Vagina (tissue), 2 donors: ENCODE data around the gene CEMIP2. TPM values are rescaled to one million over a fixed set of nuclear protein-coding genes. Genes with fewer than 3 reads are reported as not detected.

ENCODE experiments used
- DNase-seq, 2 donors: peaks; one replicate each; pipeline ENCODE4 v3.0.0-alpha.2; 2017; ENCODE audit errors: extremely low spot score in 2 of 2
- H3K27ac ChIP-seq: fragments of 200-600 bp; sonication (generic); one replicate; pipeline ENCODE4 v1.5.1; 2019
- H3K27me3 ChIP-seq: fragments of 200-600 bp; sonication (generic); one replicate; pipeline ENCODE4 v1.5.1; 2019
- H3K36me3 ChIP-seq, 2 donors: fragments of 200-600 bp; sonication (generic); one replicate each; pipeline ENCODE4 v1.5.1; 2017 to 2019
- H3K4me1 ChIP-seq: fragments of 200-600 bp; sonication (generic); one replicate; pipeline ENCODE4 v1.5.1; 2019
- H3K4me3 ChIP-seq, 2 donors: fragments of 200-600 bp; sonication (generic); 1 replicate in 1 of 2; 2 replicates in 1 of 2; pipeline ENCODE4 v1.5.1; 2016 to 2019
- H3K9me3 ChIP-seq: fragments of 200-600 bp; sonication (generic); one replicate; pipeline ENCODE4 v1.5.1; 2019
- POLR2A ChIP-seq, 2 donors: fragments of 450-650 bp; IDR thresholded peaks; one replicate each; pipeline ENCODE4 v1.6.1; 2017; ENCODE audit warnings: antibody characterized with exemption in 2 of 2, mild to moderate bottlenecking in 2 of 2, moderate library complexity in 2 of 2
- POLR2AphosphoS5 ChIP-seq, 2 donors: sonication (generic); formaldehyde crosslinking; IDR thresholded peaks; one replicate each; pipeline ENCODE4 v1.9.0; 2017; ENCODE audit warnings: antibody characterized with exemption in 2 of 2, mild to moderate bottlenecking in 2 of 2, low read depth in 1 of 2; ENCODE audit not compliant: insufficient read depth in 1 of 2
- intact Hi-C: fragments of 100-400 bp; cut with DNase I; formaldehyde crosslinking; loops from one replicate; pipeline ENCODE4 v1.15.1; 2023
- total RNA-seq: library from RNA; depleted of rRNA; stranded (reverse); fragments of >200 nt; gene quantifications from one replicate; pipeline ENCODE4 v1.2.3, GENCODE V29; 2016
- TF ChIP-seq, protein P1 (sequence below), 3 experiments: fragments of 450-650 bp in 2 of 3; fragments of 200-600 bp in 1 of 3; sonication (generic) in 1 of 3; IDR thresholded peaks; one replicate each; pipeline ENCODE4 v1.5.1; 2017 to 2019; ENCODE audit warnings: antibody characterized with exemption in 3 of 3, mild to moderate bottlenecking in 2 of 3, moderate library complexity in 2 of 3

Gene CEMIP2
- total RNA-seq, 1 donor from 2014 or later: 46.7 TPM

DNA sequence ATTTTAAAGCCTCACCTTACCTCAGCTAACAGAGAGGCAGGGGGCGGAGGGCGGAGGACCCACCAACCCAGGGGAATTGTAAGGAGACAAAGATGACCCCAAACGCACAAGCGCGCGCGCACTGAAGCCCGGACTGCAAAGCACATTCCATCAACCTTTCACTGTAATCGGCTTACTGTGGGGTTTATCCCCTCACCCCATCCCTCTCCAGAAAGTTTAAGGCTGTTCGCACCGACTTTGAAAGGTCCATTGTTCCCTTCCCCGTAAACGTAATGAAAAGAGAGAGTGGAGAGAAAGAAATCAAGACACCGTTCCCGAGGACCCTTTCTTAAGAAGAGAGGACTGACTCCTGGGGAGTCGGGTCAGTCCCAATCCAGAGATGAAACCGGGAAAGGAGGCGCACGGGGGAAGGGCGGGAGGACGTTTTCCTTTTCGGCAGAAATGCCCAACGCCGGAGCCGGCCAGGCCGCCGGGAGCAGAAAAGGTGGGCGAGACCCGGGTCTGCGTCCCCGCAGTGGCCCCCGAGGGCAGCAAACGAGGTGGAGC is 464 bp downstream of the CEMIP2 start:
- DNase-seq: no peak
- Histone ChIP-seq H3K36me3 (no peaks in the 10 kb centered on the region), H3K4me3 (peak overlapping the region; percentile 72 to 91), H3K9me3 (no peaks in the 10 kb centered on the region), H3K27me3 (no peaks in the 10 kb centered on the region), H3K4me1 (peaks cover 54% of the 10 kb centered on the region), H3K27ac (peak overlapping the region; percentile 97)
- TF ChIP-seq, protein P1, sequence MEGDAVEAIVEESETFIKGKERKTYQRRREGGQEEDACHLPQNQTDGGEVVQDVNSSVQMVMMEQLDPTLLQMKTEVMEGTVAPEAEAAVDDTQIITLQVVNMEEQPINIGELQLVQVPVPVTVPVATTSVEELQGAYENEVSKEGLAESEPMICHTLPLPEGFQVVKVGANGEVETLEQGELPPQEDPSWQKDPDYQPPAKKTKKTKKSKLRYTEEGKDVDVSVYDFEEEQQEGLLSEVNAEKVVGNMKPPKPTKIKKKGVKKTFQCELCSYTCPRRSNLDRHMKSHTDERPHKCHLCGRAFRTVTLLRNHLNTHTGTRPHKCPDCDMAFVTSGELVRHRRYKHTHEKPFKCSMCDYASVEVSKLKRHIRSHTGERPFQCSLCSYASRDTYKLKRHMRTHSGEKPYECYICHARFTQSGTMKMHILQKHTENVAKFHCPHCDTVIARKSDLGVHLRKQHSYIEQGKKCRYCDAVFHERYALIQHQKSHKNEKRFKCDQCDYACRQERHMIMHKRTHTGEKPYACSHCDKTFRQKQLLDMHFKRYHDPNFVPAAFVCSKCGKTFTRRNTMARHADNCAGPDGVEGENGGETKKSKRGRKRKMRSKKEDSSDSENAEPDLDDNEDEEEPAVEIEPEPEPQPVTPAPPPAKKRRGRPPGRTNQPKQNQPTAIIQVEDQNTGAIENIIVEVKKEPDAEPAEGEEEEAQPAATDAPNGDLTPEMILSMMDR (IDR thresholded peaks at IDR 0.05): no peak
- TF ChIP-seq POLR2AphosphoS5 (IDR thresholded peaks at IDR 0.05; ENCODE audit: insufficient read depth in 1 of 2, low read depth in 1 of 2): no peak
- no peak for TF ChIP-seq POLR2A (IDR thresholded peaks at IDR 0.05)
- intact Hi-C loops: loop anchor here (10.0 kb wide), 1 partner anchor 597 kb away; the partner anchor contains the start of gene ZFAND5

DNA sequence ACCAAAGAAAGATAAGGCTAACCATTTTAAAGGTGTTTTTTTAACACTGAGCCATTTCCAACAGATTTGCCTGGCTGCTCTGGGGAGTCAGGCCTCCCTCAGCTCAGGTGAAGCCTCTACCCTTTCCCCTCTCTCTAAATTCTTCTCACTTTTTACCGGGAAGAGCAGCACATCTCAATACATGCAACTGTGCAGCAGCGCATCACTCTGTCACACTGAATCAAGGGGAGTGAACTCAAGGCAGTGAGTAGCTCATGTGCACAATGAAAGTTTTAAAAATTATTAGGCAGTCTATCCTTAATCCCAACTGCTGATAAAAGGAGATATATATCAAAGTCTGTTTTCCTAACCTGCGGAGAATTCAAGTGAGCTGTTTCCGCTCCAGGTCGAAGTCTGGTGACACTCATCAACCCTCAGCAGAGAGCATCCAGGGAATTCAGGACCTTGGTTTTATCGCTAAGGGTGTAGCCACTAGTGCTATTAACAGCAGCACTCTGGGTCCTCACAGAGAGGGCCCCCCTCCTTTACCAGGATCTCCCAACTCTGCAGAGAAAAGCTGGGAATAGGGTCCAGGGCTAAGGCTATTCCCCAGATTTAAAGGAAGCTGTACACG is 1.0 kb downstream of the CEMIP2 start:
- no peaks in the 10 kb centered on the region for H3K9me3 ChIP-seq
- DNase-seq: no peak
- intact Hi-C loops: loop anchor here (10.0 kb wide), 1 partner anchor 598 kb away; the partner anchor contains the start of gene ZFAND5
- TF ChIP-seq POLR2A (IDR thresholded peaks at IDR 0.05) (no peak), POLR2AphosphoS5 (IDR thresholded peaks at IDR 0.05; ENCODE audit: insufficient read depth in 1 of 2, low read depth in 1 of 2) (no peak)
- TF ChIP-seq, protein P1 (IDR thresholded peaks at IDR 0.05): no peak
- H3K4me3 ChIP-seq: peak overlapping the region; percentile 72 to 91
- no peaks in the 10 kb centered on the region for H3K27me3 ChIP-seq
- peak overlapping the region; percentile 97 for H3K27ac ChIP-seq
- no peaks in the 10 kb centered on the region for H3K36me3 ChIP-seq
- H3K4me1 ChIP-seq: peaks cover 54% of the 10 kb centered on the region

DNA sequence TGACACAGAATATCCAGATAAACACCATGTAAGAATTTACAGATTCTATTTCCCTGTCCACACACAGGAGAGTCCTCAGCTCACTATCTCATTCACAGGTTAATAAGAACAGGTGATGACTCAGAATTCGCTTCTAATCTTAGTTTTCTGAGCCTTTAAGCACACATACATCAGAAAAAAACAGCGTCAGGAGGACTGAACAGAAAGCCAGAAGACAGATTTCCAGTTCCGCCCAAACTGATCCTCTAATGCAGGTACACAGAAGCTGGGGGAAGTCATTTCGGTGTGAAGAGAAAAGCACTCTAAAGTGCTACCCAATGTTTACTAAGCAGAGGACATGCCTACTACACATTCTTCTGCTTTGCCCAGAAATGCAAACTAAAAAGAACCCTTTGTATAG is 1.6 kb downstream of the CEMIP2 start:
- no peaks in the 10 kb centered on the region for H3K36me3 ChIP-seq
- no peaks in the 10 kb centered on the region for H3K9me3 ChIP-seq
- TF ChIP-seq POLR2A (IDR thresholded peaks at IDR 0.05): no peak
- TF ChIP-seq POLR2AphosphoS5 (IDR thresholded peaks at IDR 0.05; ENCODE audit: insufficient read depth in 1 of 2, low read depth in 1 of 2): no peak
- peak overlapping the region; percentile 97 for H3K27ac ChIP-seq
- DNase-seq: no peak
- H3K27me3 ChIP-seq: no peaks in the 10 kb centered on the region
- intact Hi-C loops: loop anchor here (10.0 kb wide), 1 partner anchor 598 kb away; the partner anchor contains the start of gene ZFAND5
- H3K4me3 ChIP-seq: peak overlapping the region; percentile 72 to 91
- peaks cover 57% of the 10 kb centered on the region for H3K4me1 ChIP-seq

DNA sequence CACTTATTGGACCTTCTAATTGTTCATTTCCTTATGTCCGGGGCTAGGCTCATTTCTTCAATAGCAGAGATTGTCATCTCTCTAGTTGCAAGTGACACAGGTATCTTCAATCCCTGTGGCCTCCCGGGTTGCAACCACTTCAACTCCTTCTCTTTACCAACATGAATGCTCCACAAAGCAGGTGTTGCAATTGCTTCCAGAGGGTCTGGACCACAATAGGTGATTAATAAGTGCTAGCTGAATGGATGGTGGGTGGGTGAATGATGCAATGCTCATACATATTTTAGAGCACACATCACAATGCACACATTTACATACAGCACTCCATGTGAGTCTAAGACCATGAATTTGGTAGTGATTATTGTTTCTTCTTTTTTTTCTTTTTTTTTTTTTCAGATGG is 2.6 kb downstream of the CEMIP2 start:
- TF ChIP-seq POLR2A (IDR thresholded peaks at IDR 0.05) (no peak), POLR2AphosphoS5 (IDR thresholded peaks at IDR 0.05; ENCODE audit: insufficient read depth in 1 of 2, low read depth in 1 of 2) (no peak)
- TF ChIP-seq, protein P1 (IDR thresholded peaks at IDR 0.05): no peak
- Histone ChIP-seq H3K27ac (no peak overlapping the region), H3K4me3 (no peak overlapping the region), H3K36me3 (no peaks in the 10 kb centered on the region), H3K4me1 (peaks cover 59% of the 10 kb centered on the region), H3K9me3 (no peaks in the 10 kb centered on the region), H3K27me3 (no peaks in the 10 kb centered on the region)
- no peak for DNase-seq
- intact Hi-C loops: loop anchor here (10.0 kb wide), 1 partner anchor 599 kb away; the partner anchor contains the start of gene ZFAND5

DNA sequence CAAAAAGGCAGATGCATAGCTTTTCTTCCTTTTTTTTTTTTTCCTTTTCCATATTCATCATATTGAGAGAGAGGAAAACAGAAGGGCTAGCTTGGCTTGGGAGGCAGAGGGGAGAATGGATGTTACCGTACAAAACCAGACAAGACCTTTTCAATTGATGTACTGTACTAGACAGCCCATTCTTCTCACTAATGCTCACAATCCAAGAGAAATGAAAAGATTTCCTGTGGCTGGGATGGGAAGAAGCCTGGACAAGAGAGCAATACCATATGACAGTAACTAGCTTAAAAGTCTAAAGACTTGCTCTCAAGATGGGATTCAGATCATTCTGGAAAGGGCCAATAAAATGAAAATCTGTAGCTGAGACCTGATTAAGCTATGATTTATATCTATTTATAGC is 3.4 kb downstream of the CEMIP2 start:
- H3K9me3 ChIP-seq: no peaks in the 10 kb centered on the region
- H3K36me3 ChIP-seq: no peaks in the 10 kb centered on the region
- H3K4me1 ChIP-seq: peaks cover 55% of the 10 kb centered on the region
- TF ChIP-seq, protein P1 (IDR thresholded peaks at IDR 0.05): no peak
- TF ChIP-seq POLR2A (IDR thresholded peaks at IDR 0.05) (no peak), POLR2AphosphoS5 (IDR thresholded peaks at IDR 0.05; ENCODE audit: insufficient read depth in 1 of 2, low read depth in 1 of 2) (no peak)
- DNase-seq: no peak
- no peaks in the 10 kb centered on the region for H3K27me3 ChIP-seq
- intact Hi-C loops: loop anchor here (10.0 kb wide), 1 partner anchor 600 kb away; the partner anchor contains the start of gene ZFAND5
- H3K4me3 ChIP-seq: no peak overlapping the region
- no peak overlapping the region for H3K27ac ChIP-seq
